ENCODE measurements around the gene OR10AG1.

OR10AG1 gene

GRCh38 chr11:55969845-55970244, at the start of gene OR10AG1:
Gene OR10AG1, minus strand, starts transcription at chr11:55969945. Its CDS starts 38 bp downstream, at chr11:55969907.
- no peak for DNase-seq

- no peak for DNase-seq
These were observed 44.1 kb upstream of the OR10AG1 start for GRCh38 chr11:56013805-56014204.

GRCh38 chr11:56010716-56011115, 41.0 kb upstream of the OR10AG1 start:
- no peak for DNase-seq

GRCh38 chr11:55994525-55994924, 24.8 kb upstream of the OR10AG1 start, which contains the start of gene OR5F1:
Gene OR5F1, minus strand, starts transcription at chr11:55994625. Its CDS starts 0 bp downstream, at chr11:55994625.
- DNase-seq = no peak

GRCh38 chr11:55970935-55971334, 1.2 kb upstream of the OR10AG1 start:
- DNase-seq = no peak

GRCh38 chr11:55967914-55968313, 1.8 kb downstream of the OR10AG1 start:
- DNase-seq = no peak

- no peak for DNase-seq
These were observed 3.4 kb downstream of the OR10AG1 start for GRCh38 chr11:55966391-55966790.

- no peak for DNase-seq
These were observed 13.2 kb downstream of the OR10AG1 start for GRCh38 chr11:55956521-55956920.

GRCh38 chr11:55949330-55949729, 20.4 kb downstream of the OR10AG1 start:
- DNase-seq = no peak

- no peak for DNase-seq
These were observed 26.9 kb downstream of the OR10AG1 start for GRCh38 chr11:55942785-55943392.

- no peak for DNase-seq
These were observed 33.4 kb downstream of the OR10AG1 start, which contains the start of gene OR5I1 for GRCh38 chr11:55936300-55936699. Gene OR5I1, minus strand, starts transcription at chr11:55936400. Its CDS starts 0 bp downstream, at chr11:55936400.

GRCh38 chr11:55920537-55920936, 49.2 kb downstream of the OR10AG1 start:
- no peak for DNase-seq
